HG03064 (cell line): ENCODE results near the gene PVRIG.
"Not testable (repeated sequence)": the region's sequence is repeated elsewhere in the genome, so short reads cannot be mapped to it uniquely, and the experiment has no call there.

Source experiments
- ATAC-seq: cut with Tn5 transposase; IDR thresholded peaks from one replicate; pipeline ENCODE4 v1.9.1; 2021; ENCODE audit warnings: low read depth; ENCODE audit not compliant: unreplicated experiment

Gene PVRIG

DNA sequence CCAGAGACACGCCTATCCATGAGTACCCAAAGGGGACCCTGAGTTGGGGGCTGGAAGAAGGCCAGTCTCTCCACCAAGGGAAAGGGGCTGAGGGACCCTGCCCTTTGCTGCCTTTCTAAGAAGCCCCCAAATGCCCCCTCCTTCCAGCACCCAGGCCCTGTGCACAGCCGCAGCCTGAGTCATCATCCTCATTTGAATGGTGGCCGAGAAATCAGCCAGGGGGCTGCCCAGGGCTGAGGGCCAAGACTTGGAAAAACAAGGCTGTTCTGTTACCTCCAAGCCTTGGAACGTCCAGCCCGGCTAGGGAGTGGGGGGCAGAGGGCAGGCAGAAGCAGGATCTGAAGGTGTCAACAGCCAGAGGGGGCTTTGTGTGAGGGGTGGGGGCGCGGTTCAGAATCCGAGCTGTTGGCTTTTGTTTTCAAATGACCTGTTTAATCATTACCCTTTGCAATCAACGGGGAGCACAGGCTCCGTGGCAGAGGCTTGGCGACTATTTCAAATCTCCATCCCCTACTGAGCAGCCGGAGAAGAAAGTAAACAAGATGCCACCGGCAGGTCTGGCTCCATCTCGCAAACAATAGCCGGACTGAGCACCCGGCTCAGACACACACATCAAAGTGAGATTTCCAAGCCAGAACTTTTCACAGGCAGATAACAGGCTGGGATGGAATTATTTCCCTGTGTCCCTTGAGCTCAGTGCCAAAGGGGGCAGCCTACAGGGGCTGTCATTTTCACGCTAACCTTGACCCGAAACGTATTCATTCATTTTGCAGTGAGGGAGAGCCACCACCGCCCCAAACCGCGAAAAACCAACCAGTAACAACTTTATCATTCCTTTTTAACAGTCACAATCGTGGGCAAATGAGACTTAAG is 50.5 kb downstream of the PVRIG start:
- not testable (repeated sequence) for ATAC-seq
